Measurements from ENCODE around the gene KCNJ2.

The KCNJ2 gene

GRCh38 chr17:70202840-70203239 is 33.5 kb downstream of the KCNJ2 start:
- no peak for DNase-seq (ENCODE audit: low read depth in 3 of 3)

- no peak for DNase-seq (ENCODE audit: low read depth in 3 of 3)
Measured at GRCh38 chr17:70204431-70204830, 35.1 kb downstream of the KCNJ2 start.

GRCh38 chr17:70205401-70205800 is 36.1 kb downstream of the KCNJ2 start:
- DNase-seq (ENCODE audit: low read depth in 3 of 3) = no peak

- DNase-seq (ENCODE audit: low read depth in 3 of 3) = no peak
Measured at GRCh38 chr17:70206361-70207010, 37.2 kb downstream of the KCNJ2 start.

GRCh38 chr17:70207184-70207583 is 37.9 kb downstream of the KCNJ2 start:
- DNase-seq (ENCODE audit: low read depth in 3 of 3) = no peak

- DNase-seq (ENCODE audit: low read depth in 3 of 3) = no peak
Measured at GRCh38 chr17:70208080-70208794, 38.9 kb downstream of the KCNJ2 start.

GRCh38 chr17:70208825-70209555 is 39.7 kb downstream of the KCNJ2 start:
- DNase-seq (ENCODE audit: low read depth in 3 of 3) = no peak

- DNase-seq (ENCODE audit: low read depth in 3 of 3) = no peak
Measured at GRCh38 chr17:70215656-70216055, 46.3 kb downstream of the KCNJ2 start.

GRCh38 chr17:70217571-70217970 is 48.2 kb downstream of the KCNJ2 start:
- DNase-seq (ENCODE audit: low read depth in 3 of 3) = no peak

- no peak for DNase-seq (ENCODE audit: low read depth in 3 of 3)
Measured at GRCh38 chr17:70225276-70225675, 55.9 kb downstream of the KCNJ2 start.

All from stimulated activated CD4-positive, alpha-beta T cell treated with anti-CD3 and anti-CD28 coated beads, TNF-alpha, amount 100 ng/mL, for 48 hours (primary cell).